Stomach (tissue), 9 donors: ENCODE measurements around the gene ZNRF3. TPM values are rescaled to one million over a fixed set of nuclear protein-coding genes. Genes with fewer than 3 reads are reported as not detected.

ENCODE experiments used
- DNase-seq, 2 donors: peaks; one replicate each; pipeline versions ENCODE4 v3.0.0 to v3.0.0-alpha.2; 2013 to 2019
- H3K27ac ChIP-seq, 5 donors: fragments of 200-600 bp in 4 of 5; sonication (generic) in 4 of 5; one replicate each; pipeline ENCODE4 v1.5.1; 2013 to 2019; ENCODE audit warnings: mild to moderate bottlenecking in 1 of 5, moderate library complexity in 1 of 5
- H3K27me3 ChIP-seq, 3 donors: fragments of 200-600 bp; sonication (generic); one replicate each; pipeline ENCODE4 v1.5.1; 2017 to 2019; ENCODE audit warnings: mixed run types in 1 of 3
- H3K36me3 ChIP-seq, 4 donors: fragments of 200-600 bp; sonication (generic); 1 replicate in 3 of 4; 2 replicates in 1 of 4; pipeline ENCODE4 v1.5.1; 2016 to 2019
- H3K4me1 ChIP-seq, 4 donors: fragments of 200-600 bp; sonication (generic); one replicate each; pipeline ENCODE4 v1.5.1; 2016 to 2019
- H3K4me3 ChIP-seq, 4 donors: fragments of 200-600 bp; sonication (generic) in 3 of 4; one replicate each; pipeline ENCODE4 v1.5.1; 2016 to 2019; ENCODE audit warnings: mild to moderate bottlenecking in 1 of 4
- H3K9me3 ChIP-seq, 4 donors: fragments of 200-600 bp; sonication (generic); one replicate each; pipeline ENCODE4 v1.5.1; 2016 to 2019
- CTCF ChIP-seq, 7 experiments: fragments of 450-650 bp in 4 of 7; fragments of 200-600 bp in 3 of 7; sonication (generic) in 3 of 7; IDR thresholded peaks; one replicate each; pipeline ENCODE4 v1.5.1; 2016 to 2019; ENCODE audit warnings: antibody characterized with exemption in 7 of 7, control low read depth in 2 of 7, mild to moderate bottlenecking in 1 of 7
- EP300 ChIP-seq: sonication (generic); formaldehyde crosslinking; IDR thresholded peaks from one replicate; pipeline ENCODE4 v1.6.1; 2017; ENCODE audit warnings: antibody characterized with exemption
- POLR2A ChIP-seq, 4 donors: fragments of 450-650 bp; IDR thresholded peaks; one replicate each; pipeline ENCODE4 v1.6.1; 2016; ENCODE audit warnings: antibody characterized with exemption in 4 of 4, control low read depth in 2 of 4, mild to moderate bottlenecking in 1 of 4, moderate library complexity in 1 of 4
- POLR2AphosphoS5 ChIP-seq, 3 donors: sonication (generic); formaldehyde crosslinking; IDR thresholded peaks; one replicate each; pipeline ENCODE4 v1.6.1; 2016; ENCODE audit warnings: antibody characterized with exemption in 3 of 3
- WGBS, 5 donors: extraction: QIAGEN DNeasy Blood & Tissue Kit in 3 of 5; methylation state at CpG; one replicate each; pipeline versions ENCODE4 v1.1.5 to v1.1.7; 2013 to 2018; 5-methylcytosine and 5-hydroxymethylcytosine counted together
- intact Hi-C: fragments of 100-400 bp; cut with DNase I; formaldehyde crosslinking; loops from one replicate; pipeline ENCODE4 v1.15.1; 2023; ENCODE audit warnings: low total_unique reads
- polyA plus RNA-seq, 3 donors: library from polyadenylated mRNA; stranded (reverse); fragments of 200-250 nt; gene quantifications; one replicate each; pipeline ENCODE4 v1.2.3, GENCODE V29; 2013
- total RNA-seq, 5 donors: library from RNA; depleted of rRNA; stranded (reverse); fragments of >200 nt; gene quantifications; one replicate each; pipeline versions ENCODE4 v1.1.0 to v1.2.3, GENCODE V29; 2014 to 2016
- donor health status: healthy with polysubstance abuse.
- donor health status: Bipolar disorder and iron deficiency.
- donor health status: healthy.

Gene ZNRF3
- total and polyA plus RNA-seq, 8 donors = 1.4 to 52.7 (median 3.6) TPM

GRCh38 chr22:29056472-29056871 is 173.1 kb downstream of the ZNRF3 start:
- 92 to 99% (median 95%) methylated on average over 3 of the region's 3 CpGs for WGBS, 5 donors
- intact Hi-C loops = no loop called here
- no peaks in the 10 kb centered on the region for H3K4me1 ChIP-seq

GRCh38 chr22:29060251-29060869 is 177.0 kb downstream of the ZNRF3 start:
- H3K27ac ChIP-seq = no peak overlapping the region
- WGBS, 5 donors = 71 to 82% (median 79%) methylated on average over 12 of the region's 12 CpGs
- no peaks in the 10 kb centered on the region for H3K9me3 ChIP-seq
- H3K4me1 ChIP-seq = no peaks in the 10 kb centered on the region
- H3K4me3 ChIP-seq = no peak overlapping the region
- no peaks in the 10 kb centered on the region for H3K36me3 ChIP-seq
- TF ChIP-seq POLR2A (IDR thresholded peaks at IDR 0.05) = no peak
- TF ChIP-seq CTCF (IDR thresholded peaks at IDR 0.05) = no peak
- TF ChIP-seq EP300 = no peak
- H3K27me3 ChIP-seq = no peaks in the 10 kb centered on the region
- no peak for DNase-seq
- intact Hi-C loops = loop anchor here (10.0 kb wide), 1 partner anchor 194 kb away; no protein-coding TSS in a partner anchor

More at GRCh38 chr22:29056472-29056871, 173.1 kb downstream of the ZNRF3 start:
- Histone ChIP-seq H3K27ac (no peak overlapping the region), H3K27me3 (no peaks in the 10 kb centered on the region), H3K4me3 (no peak overlapping the region), H3K36me3 (no peaks in the 10 kb centered on the region), H3K9me3 (no peaks in the 10 kb centered on the region)
- TF ChIP-seq EP300 (no peak), POLR2A (IDR thresholded peaks at IDR 0.05) (no peak), POLR2AphosphoS5 (IDR thresholded peaks at IDR 0.05) (no peak), CTCF (IDR thresholded peaks at IDR 0.05) (no peak)
- no peak for DNase-seq

DNA sequence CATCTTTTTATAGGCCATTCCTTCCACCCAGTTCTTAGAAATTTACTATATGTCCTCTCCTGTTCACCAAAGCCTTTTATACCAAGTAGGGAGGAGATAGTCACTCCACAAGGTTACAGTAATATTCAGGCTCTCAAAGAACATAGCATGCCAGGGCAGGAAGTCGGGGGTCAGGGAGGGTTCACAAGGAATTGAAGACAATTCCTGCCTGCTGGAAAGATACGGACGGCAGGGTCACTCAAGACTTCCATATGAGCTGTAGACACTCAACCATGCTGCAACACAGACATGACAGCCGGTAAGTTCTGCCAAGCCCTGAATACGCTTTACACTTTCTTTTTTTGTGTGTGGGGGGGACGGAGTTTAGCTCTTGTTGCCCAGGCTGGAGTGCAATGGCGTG is 177.6 kb downstream of the ZNRF3 start:
- no peaks in the 10 kb centered on the region for H3K36me3 ChIP-seq
- DNase-seq = no peak
- H3K4me3 ChIP-seq = no peak overlapping the region
- WGBS, 5 donors = 67 to 83% (median 81%) methylated on average over 7 of the region's 7 CpGs
- H3K27ac ChIP-seq = no peak overlapping the region
- H3K27me3 ChIP-seq = no peaks in the 10 kb centered on the region
- intact Hi-C loops = loop anchor here (10.0 kb wide), 1 partner anchor 194 kb away; no protein-coding TSS in a partner anchor
- H3K4me1 ChIP-seq = no peaks in the 10 kb centered on the region
- H3K9me3 ChIP-seq = no peaks in the 10 kb centered on the region
- TF ChIP-seq CTCF (IDR thresholded peaks at IDR 0.05) (no peak), POLR2AphosphoS5 (IDR thresholded peaks at IDR 0.05) (no peak), EP300 (no peak), POLR2A (IDR thresholded peaks at IDR 0.05) (no peak)

DNA sequence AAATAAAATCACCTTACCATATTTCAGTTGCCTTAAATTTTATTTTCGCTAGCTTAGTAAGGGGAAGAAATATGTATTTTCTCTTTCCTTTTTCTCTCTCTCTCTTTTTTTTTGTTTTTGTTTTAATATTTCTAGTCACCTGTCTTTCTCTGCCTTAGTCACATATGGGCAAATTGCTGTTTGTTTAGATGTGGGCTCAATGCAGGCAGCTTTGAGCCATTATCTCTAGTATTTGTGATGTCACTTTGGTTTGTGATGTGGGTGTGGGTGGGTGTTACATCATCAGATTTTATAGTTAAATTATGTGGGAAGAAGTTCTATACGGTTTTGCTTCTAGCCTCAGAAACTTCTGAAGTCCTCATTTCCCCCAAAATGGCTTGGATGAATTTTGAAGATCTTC is 178.4 kb downstream of the ZNRF3 start, which contains the start of gene C22orf31:
C22orf31 (minus strand) TSS at position 59 of the 400 bp plus-strand sequence; CDS start at position 20, 39 bp downstream.
- H3K27ac ChIP-seq = no peak within 1 kb of the TSS
- H3K9me3 ChIP-seq = no peaks in the 10 kb centered on the region
- intact Hi-C loops = loop anchor here (10.0 kb wide), 1 partner anchor 193 kb away; no protein-coding TSS in a partner anchor
- 61 to 68% (median 64%) methylated on average over 2 of the region's 2 CpGs for WGBS, 5 donors
- DNase-seq = no peak
- H3K27me3 ChIP-seq = no peaks in the 10 kb centered on the region
- H3K4me3 ChIP-seq = no peak within 1 kb of the TSS
- no peaks in the 10 kb centered on the region for H3K36me3 ChIP-seq
- TF ChIP-seq POLR2AphosphoS5 (IDR thresholded peaks at IDR 0.05) (no peak), EP300 (no peak), CTCF (IDR thresholded peaks at IDR 0.05) (no peak), POLR2A (IDR thresholded peaks at IDR 0.05) (no peak)
- no peaks in the 10 kb centered on the region for H3K4me1 ChIP-seq
